ENCODE measurements around the gene IFIT2. TPM values are rescaled to one million over a fixed set of nuclear protein-coding genes. Genes with fewer than 3 reads are reported as not detected.
A peak's percentile ranks its signal among the peaks of the same experiment; 100 is the strongest.
"Not testable (repeated sequence)": the region's sequence is repeated elsewhere in the genome, so short reads cannot be mapped to it uniquely, and the experiment has no call there.

IFIT2 gene
- total RNA-seq, 2 experiments from 2014 or later = 16.0 to 34.4 TPM

GRCh38 chr10:89342206-89342958 is 40.5 kb downstream of the IFIT2 start:
- peaks cover 17% of the 10 kb centered on the region for H3K4me1 Mint-ChIP-seq
- H3K36me3 Mint-ChIP-seq = peaks cover 52% of the 10 kb centered on the region
- no peaks in the 10 kb centered on the region for H3K27me3 Mint-ChIP-seq
- no peak overlapping the region for H3K4me3 Mint-ChIP-seq
- CTCF ChIA-PET = interaction anchor here (1.0 to 1.5 kb wide), 2 partner anchors 77 to 81 kb away, joined by 3 to 4 read pairs; no protein-coding TSS in a partner anchor
- DNase-seq (no peak), ATAC-seq (no peak)
- no peaks in the 10 kb centered on the region for H3K9me3 Mint-ChIP-seq (ENCODE audit: low read depth)
- no peak overlapping the region for H3K27ac Mint-ChIP-seq

- Mint-ChIP-seq H3K9me3 (ENCODE audit: low read depth) (no peaks in the 10 kb centered on the region), H3K4me3 (no peak overlapping the region), H3K4me1 (peaks cover 12% of the 10 kb centered on the region), H3K36me3 (peaks cover 44% of the 10 kb centered on the region), H3K27me3 (peaks cover 2% of the 10 kb centered on the region), H3K27ac (no peak overlapping the region)
- CTCF ChIA-PET = interaction anchor here (1.0 to 1.5 kb wide), 3 partner anchors 49 to 81 kb away, joined by 3 to 4 read pairs (median 3); partner anchors contain the start of gene IFIT1
- ATAC-seq = peak; percentile 20
- DNase-seq = no peak
Observed at GRCh38 chr10:89343089-89343767, 41.4 kb downstream of the IFIT2 start.

- Mint-ChIP-seq H3K27me3 (peaks cover 9% of the 10 kb centered on the region), H3K27ac (no peak overlapping the region), H3K36me3 (peaks cover 34% of the 10 kb centered on the region), H3K4me3 (no peak overlapping the region), H3K4me1 (peaks cover 5% of the 10 kb centered on the region), H3K9me3 (ENCODE audit: low read depth) (no peaks in the 10 kb centered on the region)
- DNase-seq = no peak
- CTCF ChIA-PET = interaction anchor here (1.2 kb wide), 1 partner anchor 48 kb away, joined by 3 read pairs; the partner anchor contains the start of gene IFIT1
- no peak for ATAC-seq
Observed at GRCh38 chr10:89344156-89344555, 42.3 kb downstream of the IFIT2 start.

GRCh38 chr10:89345367-89346000 is 43.6 kb downstream of the IFIT2 start:
- H3K9me3 Mint-ChIP-seq (ENCODE audit: low read depth) = no peaks in the 10 kb centered on the region
- peaks cover 18% of the 10 kb centered on the region for H3K27me3 Mint-ChIP-seq
- CTCF ChIA-PET = no interaction called here
- DNase-seq (no peak), ATAC-seq (no peak)
- H3K4me1 Mint-ChIP-seq = peaks cover 9% of the 10 kb centered on the region
- H3K27ac Mint-ChIP-seq = no peak overlapping the region
- no peak overlapping the region for H3K4me3 Mint-ChIP-seq
- peaks cover 22% of the 10 kb centered on the region for H3K36me3 Mint-ChIP-seq

GRCh38 chr10:89346405-89347254 is 44.8 kb downstream of the IFIT2 start:
- peaks cover 21% of the 10 kb centered on the region for H3K27me3 Mint-ChIP-seq
- ATAC-seq (no peak), DNase-seq (no peak)
- H3K4me1 Mint-ChIP-seq = peaks cover 19% of the 10 kb centered on the region
- no peaks in the 10 kb centered on the region for H3K9me3 Mint-ChIP-seq (ENCODE audit: low read depth)
- H3K36me3 Mint-ChIP-seq = peaks cover 12% of the 10 kb centered on the region
- CTCF ChIA-PET = interaction anchor here (1.3 kb wide), 1 partner anchor 22 kb away, joined by 3 read pairs; no protein-coding TSS in a partner anchor
- no peak overlapping the region for H3K4me3 Mint-ChIP-seq
- H3K27ac Mint-ChIP-seq = no peak overlapping the region

GRCh38 chr10:89347701-89348457 is 46.0 kb downstream of the IFIT2 start:
- Mint-ChIP-seq H3K4me1 (peaks cover 26% of the 10 kb centered on the region), H3K27ac (no peak overlapping the region), H3K27me3 (peaks cover 21% of the 10 kb centered on the region), H3K4me3 (no peak overlapping the region), H3K9me3 (ENCODE audit: low read depth) (no peaks in the 10 kb centered on the region), H3K36me3 (peaks cover 4% of the 10 kb centered on the region)
- CTCF ChIA-PET = interaction anchor here (1.3 kb wide), 1 partner anchor 21 kb away, joined by 3 read pairs; no protein-coding TSS in a partner anchor
- ATAC-seq = no peak
- DNase-seq = no peak

GRCh38 chr10:89348481-89348880 is 46.6 kb downstream of the IFIT2 start:
- no peak for ATAC-seq
- H3K9me3 Mint-ChIP-seq (ENCODE audit: low read depth) = no peaks in the 10 kb centered on the region
- peaks cover 4% of the 10 kb centered on the region for H3K36me3 Mint-ChIP-seq
- CTCF ChIA-PET = no interaction called here
- peaks cover 26% of the 10 kb centered on the region for H3K4me1 Mint-ChIP-seq
- H3K27ac Mint-ChIP-seq = no peak overlapping the region
- H3K4me3 Mint-ChIP-seq = no peak overlapping the region
- no peak for DNase-seq
- H3K27me3 Mint-ChIP-seq = peaks cover 23% of the 10 kb centered on the region

- no peaks in the 10 kb centered on the region for H3K9me3 Mint-ChIP-seq (ENCODE audit: low read depth)
- no peak overlapping the region for H3K27ac Mint-ChIP-seq
- peaks cover 4% of the 10 kb centered on the region for H3K36me3 Mint-ChIP-seq
- ATAC-seq (no peak), DNase-seq (no peak)
- H3K27me3 Mint-ChIP-seq = peaks cover 25% of the 10 kb centered on the region
- H3K4me1 Mint-ChIP-seq = peaks cover 26% of the 10 kb centered on the region
- CTCF ChIA-PET = no interaction called here
- H3K4me3 Mint-ChIP-seq = no peak overlapping the region
Observed at GRCh38 chr10:89348975-89349374, 47.1 kb downstream of the IFIT2 start.

GRCh38 chr10:89350631-89351315 is 48.9 kb downstream of the IFIT2 start:
- DNase-seq; H3K36me3 Mint-ChIP-seq; H3K4me3 Mint-ChIP-seq; H3K9me3 Mint-ChIP-seq (ENCODE audit: low read depth): not testable (repeated sequence)
- CTCF ChIA-PET = interaction anchor here (1.0 to 2.1 kb wide), 2 partner anchors 16 to 18 kb away, joined by 3 to 10 read pairs; no protein-coding TSS in a partner anchor
- H3K4me1 Mint-ChIP-seq = peaks cover 27% of the 10 kb centered on the region
- H3K27ac Mint-ChIP-seq = peak overlapping the region; percentile 25
- ATAC-seq = peak; percentile 32
- peaks cover 28% of the 10 kb centered on the region for H3K27me3 Mint-ChIP-seq

- peak; percentile 83 for ATAC-seq
- Mint-ChIP-seq H3K4me3 (no peak overlapping the region), H3K27ac (peak overlapping the region; percentile 2), H3K27me3 (peaks cover 28% of the 10 kb centered on the region), H3K36me3 (peaks cover 9% of the 10 kb centered on the region), H3K4me1 (peaks cover 27% of the 10 kb centered on the region), H3K9me3 (ENCODE audit: low read depth) (no peaks in the 10 kb centered on the region)
- CTCF ChIA-PET = interaction anchor here (1.0 to 2.1 kb wide), 2 partner anchors 15 to 18 kb away, joined by 3 to 10 read pairs; no protein-coding TSS in a partner anchor
- peak; percentile 58 for DNase-seq
Observed at GRCh38 chr10:89351412-89351779, 49.5 kb downstream of the IFIT2 start.

GRCh38 chr10:89351780-89352597 is 50.1 kb downstream of the IFIT2 start:
- ATAC-seq (no peak), DNase-seq (no peak)
- Mint-ChIP-seq H3K4me1 (peaks cover 27% of the 10 kb centered on the region), H3K27ac (no peak overlapping the region), H3K4me3 (no peak overlapping the region), H3K9me3 (ENCODE audit: low read depth) (no peaks in the 10 kb centered on the region), H3K36me3 (peaks cover 9% of the 10 kb centered on the region), H3K27me3 (peaks cover 28% of the 10 kb centered on the region)
- CTCF ChIA-PET = interaction anchor here (1.0 to 2.1 kb wide), 2 partner anchors 15 to 17 kb away, joined by 3 to 10 read pairs; no protein-coding TSS in a partner anchor

Data from activated CD8-positive, alpha-beta memory T cell treated with anti-CD3 and anti-CD28 coated beads, Interleukin-2, amount 10 ng/mL, durations not matched to agents 7 days and 5 days (primary cell).